GM19468 (cell line): ENCODE measurements around the gene BMAL1.
"Not testable (repeated sequence)": the region's sequence is repeated elsewhere in the genome, so short reads cannot be mapped to it uniquely, and the experiment has no call there.

Source experiments
- ATAC-seq: cut with Tn5 transposase; IDR thresholded peaks from one replicate; pipeline ENCODE4 v1.9.1; 2021; ENCODE audit warnings: mild to moderate bottlenecking, moderate library complexity, moderate number of reproducible peaks; ENCODE audit not compliant: unreplicated experiment; ENCODE audit errors: extremely low read depth

BMAL1 gene

GRCh38 chr11:13433437-13433836 lies 155.8 kb downstream of the BMAL1 start:
- ATAC-seq: no peak

GRCh38 chr11:13434247-13435205 lies 156.9 kb downstream of the BMAL1 start:
- no peak for ATAC-seq

DNA sequence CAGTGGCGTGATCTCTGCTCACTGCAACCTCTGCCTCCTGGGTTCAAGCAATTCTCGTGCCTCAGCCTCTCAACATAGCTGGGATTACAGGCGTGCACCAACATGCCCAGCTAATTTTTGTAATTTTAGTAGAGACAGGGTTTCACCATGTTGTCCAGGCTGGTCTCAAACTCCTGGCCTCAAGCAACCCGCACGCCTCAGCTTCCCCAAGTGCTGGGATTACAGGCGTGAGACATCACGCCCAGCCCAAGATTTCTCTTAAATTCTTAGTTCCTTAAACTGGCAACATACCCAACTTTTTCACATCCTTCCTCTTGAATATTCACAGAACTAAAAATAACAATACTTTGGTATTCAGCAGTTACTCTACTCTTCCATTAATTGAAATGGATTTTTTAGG lies 159.2 kb downstream of the BMAL1 start:
- ATAC-seq: not testable (repeated sequence)
